Hepatic stellate cell (primary cell): Measurements from ENCODE around the gene IFITM2.
"Not testable (repeated sequence)": the region's sequence is repeated elsewhere in the genome, so short reads cannot be mapped to it uniquely, and the experiment has no call there.

Experiments
- DNase-seq: peaks from one replicate; pipeline ENCODE4 v3.0.0; 2011; ENCODE audit warnings: low spot score

The IFITM2 gene

DNA sequence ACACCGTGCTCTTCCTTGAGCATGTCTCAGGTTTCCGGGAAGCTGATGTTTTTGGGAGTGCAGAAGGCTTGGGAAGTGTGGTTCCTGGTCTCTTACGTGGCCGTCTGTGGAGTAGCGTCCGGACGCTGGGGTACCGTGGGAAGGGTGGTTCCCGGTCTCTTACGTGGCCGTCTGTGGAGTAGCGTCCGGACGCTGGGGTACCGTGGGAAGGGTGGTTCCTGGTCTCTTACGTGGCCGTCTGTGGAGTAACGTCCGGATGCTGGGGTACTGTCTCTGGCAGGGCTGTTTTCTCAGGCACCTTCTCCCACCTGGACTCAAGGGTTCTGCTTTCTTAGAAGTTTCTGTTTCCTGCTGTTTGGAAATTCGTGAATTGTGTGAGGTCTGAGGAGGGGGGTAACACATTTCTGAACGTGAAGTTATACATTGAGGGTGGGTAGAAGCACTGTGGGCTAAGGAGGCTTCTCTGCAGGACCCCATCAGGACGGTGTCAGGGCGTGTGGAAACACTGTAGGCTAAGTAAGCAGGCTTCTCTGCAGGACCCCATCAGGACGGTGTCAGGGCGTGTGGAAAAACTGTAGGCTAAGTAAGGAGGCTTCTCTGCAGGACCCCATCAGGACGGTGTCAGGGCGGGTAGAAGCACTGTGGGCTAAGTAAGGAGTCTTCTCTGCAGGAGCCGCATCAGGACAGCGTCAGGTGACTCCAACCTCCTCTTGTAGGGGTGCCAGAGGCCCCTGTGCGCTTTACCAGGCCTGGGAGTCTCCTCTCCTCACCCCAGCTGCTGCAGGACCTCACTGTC, 18.4 kb downstream of the IFITM2 start:
- no peak for DNase-seq

DNA sequence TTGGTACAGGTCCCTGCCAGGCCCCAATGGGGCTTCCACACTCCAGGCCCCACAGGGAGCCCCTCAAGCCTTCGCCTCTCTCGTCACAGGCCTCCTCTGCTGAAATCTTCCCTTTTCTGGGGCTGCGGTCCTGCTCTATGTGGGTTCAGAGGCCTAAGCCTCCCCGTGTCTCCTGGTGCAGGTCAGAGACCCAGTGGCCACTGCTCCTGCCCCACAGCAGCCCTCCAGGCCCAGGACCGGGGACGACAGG, 18.9 kb downstream of the IFITM2 start:
- DNase-seq, result no peak

DNA sequence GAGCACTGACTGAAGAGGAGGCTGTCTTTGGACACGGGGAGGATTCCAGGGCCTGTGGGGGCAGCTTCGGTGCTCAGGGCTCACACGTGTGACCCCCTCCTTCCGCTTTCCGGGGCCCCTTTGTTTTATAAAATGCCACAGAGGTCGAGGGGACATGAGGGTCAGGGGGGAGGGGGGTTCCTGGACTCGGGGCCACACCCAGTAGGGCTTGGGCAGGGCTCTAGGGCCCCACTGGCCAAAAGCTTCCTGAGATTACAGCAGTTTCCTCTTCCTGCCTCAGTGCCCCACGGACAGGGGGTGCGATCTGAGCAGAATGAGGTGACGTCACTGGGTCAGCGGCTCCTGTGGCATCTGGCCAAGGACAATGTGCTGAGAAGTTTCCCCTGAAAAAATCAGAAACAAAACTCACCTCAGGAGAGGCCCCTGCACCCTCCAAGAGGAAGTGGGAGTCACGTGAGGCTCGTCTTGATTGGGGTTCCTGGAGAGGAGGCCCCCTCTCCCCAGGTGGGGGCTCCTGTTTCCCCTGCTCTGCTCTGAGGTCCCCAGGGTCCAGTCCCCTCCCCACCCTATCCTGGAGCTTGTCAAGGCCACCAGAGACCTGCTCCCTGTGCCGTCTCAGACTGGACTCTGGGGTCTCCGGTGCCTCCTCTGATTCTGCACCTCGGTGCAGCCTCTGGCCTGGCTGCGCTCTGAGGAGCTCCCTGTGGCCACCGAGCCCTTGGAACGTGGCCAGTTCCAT, 19.4 kb downstream of the IFITM2 start:
- no peak for DNase-seq

- DNase-seq, result no peak
Measured at GRCh38 chr11:327581-327923, 19.9 kb downstream of the IFITM2 start.

DNA sequence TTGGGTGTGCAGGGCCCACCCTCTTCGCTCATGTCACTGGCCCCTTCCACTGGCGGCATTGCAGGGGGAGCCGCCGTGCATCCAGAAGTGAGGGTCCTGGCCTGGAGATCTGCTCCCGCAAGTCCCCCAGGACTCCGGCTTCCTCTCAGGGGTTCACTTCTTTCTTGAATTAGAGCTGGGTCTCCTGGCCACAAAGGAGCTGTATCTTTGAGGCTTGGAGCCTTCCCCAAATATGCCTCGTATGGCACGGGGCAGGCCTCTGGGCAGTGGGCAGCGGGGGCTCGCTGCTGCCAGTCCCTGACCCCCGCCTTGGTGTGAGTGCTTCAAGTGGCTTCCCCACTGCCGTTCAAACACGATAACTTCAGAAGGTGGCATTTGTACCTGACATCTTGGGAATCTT, 20.4 kb downstream of the IFITM2 start:
- DNase-seq, result no peak

DNA sequence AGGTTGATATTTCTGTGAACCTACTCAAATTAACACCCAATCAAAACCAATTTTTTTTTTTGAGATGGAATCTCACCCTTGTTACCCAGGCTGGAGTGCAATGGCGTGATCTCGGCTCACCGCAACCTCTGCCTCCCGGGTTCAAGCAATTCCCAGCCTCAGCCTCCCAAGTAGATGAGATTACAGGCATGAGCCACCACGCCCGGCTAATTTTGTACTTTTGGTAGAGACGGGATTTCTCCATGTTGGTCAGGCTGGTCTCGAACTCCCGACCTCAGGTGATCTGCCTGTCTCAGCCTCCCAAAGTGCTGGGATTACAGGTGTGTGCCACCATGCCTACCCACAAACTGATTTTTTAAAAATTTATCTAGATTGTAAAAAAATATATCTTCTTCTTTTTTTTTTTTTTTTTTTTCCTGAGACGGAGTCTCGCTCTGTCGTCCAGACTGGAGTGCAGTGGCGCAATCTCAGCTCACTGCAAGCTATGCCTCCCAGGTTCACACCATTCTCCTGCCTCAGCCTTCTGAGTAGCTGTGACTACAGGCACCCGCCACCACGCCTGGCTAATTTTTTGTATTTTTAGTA, 21.0 kb downstream of the IFITM2 start:
- not testable (repeated sequence) for DNase-seq

GRCh38 chr11:329886-330253, 22.3 kb downstream of the IFITM2 start:
- DNase-seq, result no peak

DNA sequence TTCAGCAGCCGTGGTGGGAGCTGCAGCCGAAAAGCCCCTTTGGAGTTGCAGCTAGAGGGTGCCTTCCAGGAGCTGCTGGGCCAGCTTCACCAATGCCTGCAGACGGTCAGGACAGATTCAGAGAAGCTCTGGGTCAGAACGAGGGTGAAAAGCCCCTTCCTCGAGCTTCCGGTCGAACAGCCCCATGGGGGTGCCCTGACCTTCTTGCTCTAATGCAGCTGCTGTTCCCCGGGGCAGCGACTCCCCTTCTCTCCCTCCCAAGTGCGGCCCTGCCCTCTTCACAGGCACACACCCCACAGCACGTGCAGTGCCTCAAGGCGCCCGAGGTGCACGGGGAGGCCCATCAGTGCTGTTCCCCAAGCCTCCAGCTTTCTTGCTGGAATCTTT, 22.7 kb downstream of the IFITM2 start:
- no peak for DNase-seq

DNA sequence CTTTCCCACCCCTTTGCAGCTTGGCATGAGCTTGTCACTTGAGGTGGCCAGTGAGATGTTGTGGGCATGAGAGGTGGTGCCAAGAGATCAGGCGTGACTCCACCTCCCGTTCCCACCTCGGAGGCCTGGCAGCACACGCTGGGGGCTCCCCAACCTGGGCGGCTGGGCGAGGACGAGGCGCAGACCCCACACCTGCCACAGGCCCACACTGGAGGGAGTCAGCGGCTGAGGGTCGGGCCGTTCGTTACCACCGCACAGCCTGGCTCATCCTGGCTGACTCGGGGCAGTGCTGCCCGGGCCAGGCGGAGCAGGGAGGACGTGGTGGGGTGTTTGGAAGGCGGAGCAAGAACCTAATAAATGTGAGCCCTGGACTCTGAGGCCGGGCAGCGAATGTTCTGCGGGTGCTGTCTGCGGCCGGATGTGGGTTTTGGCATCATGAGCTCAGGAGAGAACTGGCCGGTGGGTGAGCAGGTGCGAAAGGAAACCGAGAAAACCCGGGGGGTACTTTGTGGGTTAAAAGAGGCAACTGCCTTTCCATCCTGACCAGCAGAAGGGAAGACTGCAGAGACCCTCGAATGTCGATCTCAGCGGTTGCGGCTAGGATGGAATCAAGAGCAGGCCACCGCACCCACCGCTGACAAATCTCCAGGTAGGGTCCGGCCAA, 23.2 kb downstream of the IFITM2 start:
- DNase-seq, result no peak

GRCh38 chr11:331358-332060, 23.9 kb downstream of the IFITM2 start:
- no peak for DNase-seq

- DNase-seq, result no peak
Measured at GRCh38 chr11:332651-333480, 25.2 kb downstream of the IFITM2 start.

DNA sequence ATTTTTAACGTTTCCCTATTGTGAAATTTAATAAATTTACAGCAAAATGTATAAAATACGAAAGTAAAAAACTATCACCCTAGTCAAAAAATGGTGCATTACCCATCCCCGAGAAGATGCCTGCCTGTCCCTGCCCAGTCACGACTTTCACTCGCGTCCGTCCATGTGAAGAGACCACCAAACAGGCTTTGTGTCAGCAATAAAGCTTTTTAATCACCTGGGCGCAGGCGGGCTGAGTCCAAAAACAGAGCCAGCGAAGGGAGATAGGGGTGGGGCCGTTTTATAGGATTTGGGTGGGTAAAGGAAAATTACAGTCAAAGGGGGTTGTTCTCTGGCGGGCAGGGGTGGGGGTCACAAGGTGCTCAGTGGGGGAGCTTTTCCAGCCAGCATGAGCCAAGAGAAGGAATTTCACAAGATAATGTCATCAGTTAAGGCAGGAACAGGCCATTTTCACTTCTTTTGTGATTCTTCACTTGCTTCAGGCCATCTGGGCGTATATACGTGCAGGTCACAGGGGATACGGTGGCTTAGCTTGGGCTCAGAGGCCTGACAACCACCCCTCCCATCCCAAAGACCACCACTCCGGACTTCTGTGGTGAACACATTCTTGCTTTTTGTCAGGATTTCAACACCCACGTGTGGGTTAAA, 26.1 kb downstream of the IFITM2 start:
- DNase-seq, result not testable (repeated sequence)

- no peak for DNase-seq
Measured at GRCh38 chr11:334264-334994, 26.8 kb downstream of the IFITM2 start.

DNA sequence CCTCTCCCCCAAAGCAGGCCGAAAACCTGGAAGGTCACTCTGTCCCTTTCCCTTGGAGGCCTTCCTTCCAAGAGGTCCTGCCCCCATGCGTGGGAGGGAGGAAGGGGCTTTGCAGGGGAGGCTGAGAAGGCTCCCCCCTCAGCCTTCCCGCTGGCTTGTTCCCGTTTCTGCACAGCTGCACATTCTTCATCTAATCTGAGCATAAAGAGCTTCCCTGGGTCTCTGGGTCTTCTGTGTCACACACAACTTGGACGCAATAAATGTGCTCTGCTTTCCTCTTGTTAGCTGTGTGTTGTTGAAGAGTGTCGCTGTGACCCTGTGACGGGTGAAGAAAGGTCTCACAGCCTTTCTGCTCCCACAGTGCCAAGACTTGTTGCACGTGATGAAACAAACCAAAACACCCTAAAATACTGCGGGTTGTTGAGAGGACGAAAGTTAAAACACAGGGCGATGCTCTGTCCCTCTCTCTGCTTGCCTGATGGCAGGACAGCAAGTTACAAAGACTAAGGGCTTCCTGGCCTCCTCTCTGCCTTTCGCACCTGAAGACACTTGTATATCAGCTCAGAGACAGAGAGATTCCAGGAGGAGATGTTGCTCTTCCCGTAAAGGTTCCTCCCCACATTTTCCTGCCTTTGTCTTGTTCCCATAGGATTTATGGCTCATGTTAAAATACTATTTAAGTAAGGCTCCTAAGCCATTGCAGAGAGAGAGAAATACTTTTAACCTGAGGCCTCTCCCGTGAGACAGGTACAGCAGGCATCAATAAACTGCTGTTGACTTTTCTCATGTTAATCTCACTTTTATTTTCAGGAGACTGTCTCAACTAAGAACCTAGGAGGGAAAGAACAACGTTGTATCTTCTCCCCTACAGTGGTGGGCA, 28.4 kb downstream of the IFITM2 start:
- no peak for DNase-seq

DNA sequence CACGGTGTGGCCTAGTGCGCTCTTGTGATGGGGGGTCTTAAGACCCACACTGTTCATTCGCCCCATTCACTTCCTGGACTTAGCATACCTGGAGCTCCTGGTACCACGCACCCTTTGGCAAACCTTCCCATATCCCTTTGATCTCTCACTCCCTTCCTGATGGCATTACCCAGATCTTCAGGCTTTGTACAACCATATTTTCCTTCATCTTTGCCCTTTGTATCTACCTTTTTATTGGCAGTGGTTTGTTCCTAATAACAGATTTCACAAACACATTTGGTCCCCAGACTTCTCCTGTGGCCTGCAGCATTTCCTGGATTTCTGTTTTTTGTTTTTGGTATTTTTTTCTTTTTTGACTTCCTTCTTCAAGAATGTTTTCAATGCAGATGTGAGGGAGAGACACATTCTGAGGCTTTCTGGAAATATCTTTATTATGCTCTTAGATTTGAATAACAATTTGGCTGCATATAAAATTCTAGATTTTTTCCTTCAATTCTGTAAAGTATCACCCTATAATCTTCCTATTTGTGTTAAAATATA, 29.1 kb downstream of the IFITM2 start:
- DNase-seq, result no peak

GRCh38 chr11:337711-338110, 30.1 kb downstream of the IFITM2 start:
- DNase-seq, result no peak

GRCh38 chr11:339963-340362, 32.3 kb downstream of the IFITM2 start:
- no peak for DNase-seq

GRCh38 chr11:340539-341512, 33.2 kb downstream of the IFITM2 start:
- no peak for DNase-seq
